GM12891 (cell line): ENCODE measurements around the gene RXFP4.
A peak's percentile ranks its signal among the peaks of the same experiment; 100 is the strongest.

ENCODE experiments used
- DNase-seq: peaks from one replicate; pipeline ENCODE4 v3.0.0; 2011; ENCODE audit warnings: low spot score; ENCODE audit not compliant: insufficient read length
- FAIRE-seq: peaks from 2 replicates; lab custom pipeline; 2011; peaks lifted over from hg19 to GRCh38; lab: Jason Lieb, UNC
- PAX5 ChIP-seq: IDR thresholded peaks from 2 replicates; pipeline ENCODE4 v1.6.1; 2011; ENCODE audit warnings: low read length, moderate library complexity, mild to moderate bottlenecking; ENCODE audit not compliant: insufficient read depth, severe bottlenecking
- POLR2A ChIP-seq: IDR thresholded peaks from 2 replicates; pipeline ENCODE4 v1.6.1; 2011; ENCODE audit warnings: low read depth, low read length, control low read depth
- POLR2AphosphoS5 ChIP-seq: IDR thresholded peaks from 2 replicates; pipeline ENCODE4 v1.6.1; 2011; ENCODE audit warnings: low read depth, low read length, control low read depth
- POU2F2 ChIP-seq: IDR thresholded peaks from 2 replicates; pipeline ENCODE4 v1.6.1; 2011; ENCODE audit warnings: low read depth, mild to moderate bottlenecking, control low read depth, low read length, moderate library complexity
- SPI1 ChIP-seq: IDR thresholded peaks from 2 replicates; pipeline ENCODE4 v1.6.1; 2011; ENCODE audit warnings: low read depth, low read length, control low read depth
- TAF1 ChIP-seq: IDR thresholded peaks from 2 replicates; pipeline ENCODE4 v1.6.1; 2011; ENCODE audit warnings: low read depth, low read length, control low read depth

The RXFP4 gene

GRCh38 chr1:155968051-155968400 lies 26.6 kb downstream of the RXFP4 start:
- no peak for TF ChIP-seq POU2F2
- no peak for TF ChIP-seq POLR2A
- TF ChIP-seq POLR2AphosphoS5 = no peak
- TF ChIP-seq SPI1 = no peak
- TF ChIP-seq PAX5 = no peak
- TF ChIP-seq TAF1 = no peak
- no peak for FAIRE-seq
- DNase-seq = no peak

GRCh38 chr1:155968670-155969069 lies 27.2 kb downstream of the RXFP4 start:
- FAIRE-seq = no peak
- TF ChIP-seq POLR2A = no peak
- DNase-seq = no peak

- FAIRE-seq (no peak), DNase-seq (no peak)
- TF ChIP-seq POLR2A (no peak), SPI1 (no peak), POLR2AphosphoS5 (no peak), PAX5 (no peak), POU2F2 (no peak), TAF1 (no peak)
Observed at GRCh38 chr1:155969377-155969791, 27.9 kb downstream of the RXFP4 start.

- peak; percentile 76 for DNase-seq
Observed at GRCh38 chr1:155970531-155971167, 29.2 kb downstream of the RXFP4 start.

GRCh38 chr1:155971910-155972809 lies 30.7 kb downstream of the RXFP4 start:
- no peak for FAIRE-seq
- 0 out of 2 replicates have a peak, but pooled peaks have one; percentile 7 for TF ChIP-seq POU2F2
- no peak for TF ChIP-seq POLR2AphosphoS5

More at GRCh38 chr1:155970531-155971167, 29.2 kb downstream of the RXFP4 start:
- peak; percentile 66 for FAIRE-seq
- TF ChIP-seq POLR2A (0 out of 2 replicates have a peak, but pooled peaks have one; percentile 29), PAX5 (no peak), SPI1 (peak; percentile 98), POLR2AphosphoS5 (peak; percentile 39; the same call in 1 of the 2 replicates), POU2F2 (no peak), TAF1 (no peak)

GRCh38 chr1:155973723-155974122 lies 32.3 kb downstream of the RXFP4 start:
- no peak for FAIRE-seq
- TF ChIP-seq POU2F2 (no peak), POLR2AphosphoS5 (no peak), PAX5 (no peak), SPI1 (no peak), TAF1 (no peak), POLR2A (no peak)
- no peak for DNase-seq

More at GRCh38 chr1:155971910-155972809, 30.7 kb downstream of the RXFP4 start:
- DNase-seq = no peak

GRCh38 chr1:155974208-155975115 lies 33.0 kb downstream of the RXFP4 start:
- FAIRE-seq (no peak), DNase-seq (no peak)
- TF ChIP-seq POU2F2 = no peak
- TF ChIP-seq POLR2AphosphoS5 = no peak
- TF ChIP-seq SPI1 = no peak
- TF ChIP-seq TAF1 = no peak
- no peak for TF ChIP-seq POLR2A
- TF ChIP-seq PAX5 = no peak

- FAIRE-seq = no peak
- TF ChIP-seq POLR2A = no peak
- no peak for TF ChIP-seq SPI1
- TF ChIP-seq TAF1 = no peak
- TF ChIP-seq POLR2AphosphoS5 = no peak
- TF ChIP-seq POU2F2 = no peak
- no peak for TF ChIP-seq PAX5
- no peak for DNase-seq
Observed at GRCh38 chr1:155975375-155976061, 34.1 kb downstream of the RXFP4 start.
